Vagina (tissue), 2 donors: Measurements from ENCODE around the gene CLEC16A.

Experiments
- CTCF ChIP-seq, 3 experiments: fragments of 450-650 bp in 2 of 3; fragments of 200-600 bp in 1 of 3; sonication (generic) in 1 of 3; IDR thresholded peaks; one replicate each; pipeline ENCODE4 v1.5.1; 2017 to 2019; ENCODE audit warnings: antibody characterized with exemption in 3 of 3, mild to moderate bottlenecking in 2 of 3, moderate library complexity in 2 of 3
- POLR2A ChIP-seq, 2 donors: fragments of 450-650 bp; IDR thresholded peaks; one replicate each; pipeline ENCODE4 v1.6.1; 2017; ENCODE audit warnings: antibody characterized with exemption in 2 of 2, mild to moderate bottlenecking in 2 of 2, moderate library complexity in 2 of 2
- POLR2AphosphoS5 ChIP-seq, 2 donors: sonication (generic); formaldehyde crosslinking; IDR thresholded peaks; one replicate each; pipeline ENCODE4 v1.9.0; 2017; ENCODE audit warnings: antibody characterized with exemption in 2 of 2, mild to moderate bottlenecking in 2 of 2, low read depth in 1 of 2; ENCODE audit not compliant: insufficient read depth in 1 of 2

- TF ChIP-seq CTCF (IDR thresholded peaks at IDR 0.05) (no peak), POLR2A (IDR thresholded peaks at IDR 0.05) (no peak), POLR2AphosphoS5 (IDR thresholded peaks at IDR 0.05; ENCODE audit: insufficient read depth in 1 of 2, low read depth in 1 of 2) (no peak)
Observed at GRCh38 chr16:11104168-11105037, 160.0 kb downstream of the CLEC16A start.
